ENCODE measurements around the gene FRK.

The FRK gene

DNA sequence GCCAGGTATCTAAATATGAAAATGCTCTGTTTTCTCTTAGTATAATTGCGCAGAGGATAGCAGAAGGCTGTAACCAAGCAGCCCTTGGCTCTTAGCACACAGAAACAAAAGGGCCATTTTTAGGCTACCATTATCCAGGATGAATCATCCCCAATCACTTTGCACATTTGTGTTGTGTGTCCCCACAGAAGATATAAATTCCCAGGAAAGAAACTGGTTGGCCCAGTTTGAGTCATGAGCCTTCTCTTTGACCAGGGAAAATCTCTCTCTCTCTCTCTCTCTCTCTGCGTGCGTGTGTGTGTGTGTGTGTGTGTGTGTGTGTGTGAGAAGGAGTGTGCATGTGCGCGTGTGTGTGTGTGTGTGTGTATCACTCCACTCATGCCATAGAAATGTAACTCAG is 178.5 kb downstream of the FRK start:
- no peak for DNase-seq

Data from activated T-cell treated with anti-CD3 and anti-CD28 coated beads, Interleukin-2, amount 50 U/mL, for 48 hours (primary cell).